ENCODE data around the gene LIN9. TPM values are rescaled to one million over a fixed set of nuclear protein-coding genes. Genes with fewer than 3 reads are reported as not detected.

Gene LIN9, protein sequence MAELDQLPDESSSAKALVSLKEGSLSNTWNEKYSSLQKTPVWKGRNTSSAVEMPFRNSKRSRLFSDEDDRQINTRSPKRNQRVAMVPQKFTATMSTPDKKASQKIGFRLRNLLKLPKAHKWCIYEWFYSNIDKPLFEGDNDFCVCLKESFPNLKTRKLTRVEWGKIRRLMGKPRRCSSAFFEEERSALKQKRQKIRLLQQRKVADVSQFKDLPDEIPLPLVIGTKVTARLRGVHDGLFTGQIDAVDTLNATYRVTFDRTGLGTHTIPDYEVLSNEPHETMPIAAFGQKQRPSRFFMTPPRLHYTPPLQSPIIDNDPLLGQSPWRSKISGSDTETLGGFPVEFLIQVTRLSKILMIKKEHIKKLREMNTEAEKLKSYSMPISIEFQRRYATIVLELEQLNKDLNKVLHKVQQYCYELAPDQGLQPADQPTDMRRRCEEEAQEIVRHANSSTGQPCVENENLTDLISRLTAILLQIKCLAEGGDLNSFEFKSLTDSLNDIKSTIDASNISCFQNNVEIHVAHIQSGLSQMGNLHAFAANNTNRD
- total RNA-seq: 1 to 10 TPM; 3.1 to 5.4 (median 4.6) TPM
- polyA plus RNA-seq: 1 to 10 TPM; 2.4 to 2.9 (median 2.8) TPM

DNA sequence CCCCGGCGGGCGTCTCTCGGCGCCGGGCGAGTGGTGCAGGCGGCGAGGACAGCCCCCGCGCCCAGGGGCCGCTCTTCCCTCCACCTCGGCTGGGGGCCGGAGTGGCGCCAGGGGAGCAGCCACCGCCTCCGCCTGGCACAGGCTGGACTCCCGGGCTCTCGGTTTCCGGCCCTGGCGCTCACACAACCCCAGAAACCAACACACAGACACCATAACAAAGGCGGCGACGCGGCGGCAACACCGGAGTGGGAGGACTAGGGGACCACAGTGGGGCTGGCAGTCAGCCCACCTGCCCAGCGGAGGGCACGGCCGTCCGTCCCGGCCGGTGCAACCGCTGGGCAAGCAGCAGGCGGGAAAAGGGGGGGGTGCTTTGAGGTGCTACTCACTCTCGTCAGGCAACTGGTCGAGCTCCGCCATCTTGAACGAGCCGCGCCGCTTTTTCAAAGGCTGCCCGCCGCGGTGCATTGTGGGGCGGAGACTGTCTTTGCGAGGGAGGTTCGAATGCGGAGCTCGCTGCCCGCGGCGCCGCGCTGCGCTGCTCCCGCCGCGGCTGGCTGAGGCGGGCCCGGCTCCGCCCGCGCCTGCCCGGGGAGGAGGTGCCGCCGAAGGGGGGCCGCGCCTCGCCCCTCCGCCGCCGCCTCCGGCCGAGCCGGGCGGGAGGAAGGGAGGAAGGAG lies at the start of gene LIN9:
LIN9 (minus strand) TSS at position 442 of the 675 bp plus-strand sequence; CDS start at position 417, 25 bp downstream.
- peak; percentile 93 for DNase-seq
- intact Hi-C loops (cut with DNase I): loop anchor here (5.0 kb wide), 1 partner anchor 98 kb away; the partner anchor contains the start of gene PARP1
- H3K9me3 ChIP-seq: no peaks in the 10 kb centered on the region
- H3K4me1 ChIP-seq: peaks cover 0 to 18% (median 11%) of the 10 kb centered on the region in 4 donors
- H3K27me3 ChIP-seq: no peaks in the 10 kb centered on the region
- H3K27ac ChIP-seq: peak within 1 kb of the TSS; percentile 73 to 84 (median 77)
- TF ChIP-seq, protein P1, sequence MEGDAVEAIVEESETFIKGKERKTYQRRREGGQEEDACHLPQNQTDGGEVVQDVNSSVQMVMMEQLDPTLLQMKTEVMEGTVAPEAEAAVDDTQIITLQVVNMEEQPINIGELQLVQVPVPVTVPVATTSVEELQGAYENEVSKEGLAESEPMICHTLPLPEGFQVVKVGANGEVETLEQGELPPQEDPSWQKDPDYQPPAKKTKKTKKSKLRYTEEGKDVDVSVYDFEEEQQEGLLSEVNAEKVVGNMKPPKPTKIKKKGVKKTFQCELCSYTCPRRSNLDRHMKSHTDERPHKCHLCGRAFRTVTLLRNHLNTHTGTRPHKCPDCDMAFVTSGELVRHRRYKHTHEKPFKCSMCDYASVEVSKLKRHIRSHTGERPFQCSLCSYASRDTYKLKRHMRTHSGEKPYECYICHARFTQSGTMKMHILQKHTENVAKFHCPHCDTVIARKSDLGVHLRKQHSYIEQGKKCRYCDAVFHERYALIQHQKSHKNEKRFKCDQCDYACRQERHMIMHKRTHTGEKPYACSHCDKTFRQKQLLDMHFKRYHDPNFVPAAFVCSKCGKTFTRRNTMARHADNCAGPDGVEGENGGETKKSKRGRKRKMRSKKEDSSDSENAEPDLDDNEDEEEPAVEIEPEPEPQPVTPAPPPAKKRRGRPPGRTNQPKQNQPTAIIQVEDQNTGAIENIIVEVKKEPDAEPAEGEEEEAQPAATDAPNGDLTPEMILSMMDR (IDR thresholded peaks at IDR 0.05): no peak
- TF ChIP-seq EP300 (IDR thresholded peaks at IDR 0.05): no peak
- peak in 1 of 4 donors; percentile 75 for TF ChIP-seq POLR2AphosphoS5 (IDR thresholded peaks at IDR 0.05)
- TF ChIP-seq POLR2A (IDR thresholded peaks at IDR 0.05): no peak
- H3K4me3 ChIP-seq: peak within 1 kb of the TSS; percentile 67 to 96 (median 80)
- H3K36me3 ChIP-seq: no peaks in the 10 kb centered on the region
- 0 to 1% methylated on average over 77 of the region's 77 CpGs for WGBS, 2 donors

DNA sequence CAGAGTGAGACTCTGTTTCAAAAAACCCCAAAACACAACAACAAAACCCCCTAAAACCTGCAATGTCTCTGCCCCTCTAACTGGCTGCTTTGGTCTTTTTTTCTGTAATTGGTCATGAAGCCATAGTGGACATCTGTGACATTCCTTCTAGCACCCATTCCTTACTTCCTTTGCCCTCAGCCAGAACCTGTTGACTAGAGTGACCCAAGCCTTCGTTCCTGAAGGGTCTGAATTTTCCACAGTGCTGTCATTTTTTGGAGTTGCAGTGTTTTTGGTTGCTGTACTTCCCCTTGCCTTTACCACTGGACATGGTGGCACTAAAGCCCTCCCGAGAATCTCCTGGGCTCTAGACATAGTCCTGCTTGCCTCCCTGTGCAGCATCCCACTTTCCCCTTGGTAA lies 48.5 kb upstream of the LIN9 start:
- Histone ChIP-seq H3K36me3 (peaks cover 17 to 50% (median 34%) of the 10 kb centered on the region in 4 donors), H3K4me1 (peaks cover 0 to 28% (median 24%) of the 10 kb centered on the region in 4 donors), H3K4me3 (no peak overlapping the region), H3K9me3 (no peaks in the 10 kb centered on the region), H3K27ac (no peak overlapping the region), H3K27me3 (no peaks in the 10 kb centered on the region)
- TF ChIP-seq POLR2AphosphoS5 (IDR thresholded peaks at IDR 0.05) (no peak), EP300 (IDR thresholded peaks at IDR 0.05) (no peak), POLR2A (IDR thresholded peaks at IDR 0.05) (no peak)
- TF ChIP-seq, protein P1 (IDR thresholded peaks at IDR 0.05): no peak
- 93 to 96% methylated on average over 2 of the region's 2 CpGs for WGBS, 2 donors
- intact Hi-C loops (cut with DNase I): no loop called here
- DNase-seq: no peak

DNA sequence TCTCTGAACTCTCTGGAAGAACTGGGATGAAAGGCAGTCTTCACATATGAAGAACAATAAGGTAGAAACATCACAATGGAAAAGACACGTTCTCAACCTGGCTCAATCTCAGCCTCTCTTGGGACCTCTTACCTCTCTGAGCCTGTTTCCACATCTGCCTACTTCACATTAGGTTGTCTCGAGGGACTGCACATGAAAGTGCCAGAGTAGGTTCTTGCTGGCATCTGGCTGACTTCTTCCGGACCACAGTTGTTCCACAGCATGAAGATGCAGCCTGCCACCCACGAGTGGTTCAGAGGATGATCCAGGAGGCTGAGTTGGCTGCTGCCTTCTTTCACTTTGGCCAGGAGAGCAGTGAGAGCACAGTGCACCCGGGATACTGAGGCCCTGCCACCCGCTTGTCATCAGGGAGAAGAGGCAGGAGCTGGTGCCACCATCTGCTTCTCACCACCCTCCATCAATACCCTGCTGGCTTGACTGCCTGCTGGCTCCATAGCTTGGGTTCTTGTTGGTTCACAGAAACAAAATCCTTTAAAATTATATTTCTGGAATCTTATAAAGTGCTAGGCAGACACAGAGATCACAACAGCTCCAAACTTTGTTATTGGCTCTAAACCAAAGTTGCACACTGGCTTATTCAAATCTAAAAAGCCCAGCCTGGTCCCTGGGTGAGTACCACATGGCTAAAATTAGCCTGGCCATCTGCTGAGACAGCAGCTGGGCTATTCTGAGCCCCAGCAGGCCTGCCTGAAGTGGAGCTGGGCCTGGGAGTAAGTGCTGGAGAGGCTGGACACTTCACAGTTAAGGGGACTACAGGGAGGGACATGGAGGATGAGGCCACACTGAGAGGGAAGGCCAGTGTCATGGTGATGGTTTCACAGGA lies 46.9 kb upstream of the LIN9 start:
- WGBS, 2 donors: 85 to 86% methylated on average over 6 of the region's 6 CpGs
- no peak overlapping the region for H3K4me3 ChIP-seq
- DNase-seq: no peak
- H3K9me3 ChIP-seq: no peaks in the 10 kb centered on the region
- no peak for TF ChIP-seq POLR2A (IDR thresholded peaks at IDR 0.05)
- TF ChIP-seq POLR2AphosphoS5 (IDR thresholded peaks at IDR 0.05): no peak
- TF ChIP-seq EP300 (IDR thresholded peaks at IDR 0.05): no peak
- no peaks in the 10 kb centered on the region for H3K27me3 ChIP-seq
- H3K27ac ChIP-seq: peak overlapping the region in 3 of 4 donors; percentile 35 to 54 (median 43)
- intact Hi-C loops (cut with DNase I): no loop called here
- H3K36me3 ChIP-seq: peaks cover 7 to 35% (median 19%) of the 10 kb centered on the region in 4 donors
- H3K4me1 ChIP-seq: peaks cover 0 to 28% (median 24%) of the 10 kb centered on the region in 4 donors

DNA sequence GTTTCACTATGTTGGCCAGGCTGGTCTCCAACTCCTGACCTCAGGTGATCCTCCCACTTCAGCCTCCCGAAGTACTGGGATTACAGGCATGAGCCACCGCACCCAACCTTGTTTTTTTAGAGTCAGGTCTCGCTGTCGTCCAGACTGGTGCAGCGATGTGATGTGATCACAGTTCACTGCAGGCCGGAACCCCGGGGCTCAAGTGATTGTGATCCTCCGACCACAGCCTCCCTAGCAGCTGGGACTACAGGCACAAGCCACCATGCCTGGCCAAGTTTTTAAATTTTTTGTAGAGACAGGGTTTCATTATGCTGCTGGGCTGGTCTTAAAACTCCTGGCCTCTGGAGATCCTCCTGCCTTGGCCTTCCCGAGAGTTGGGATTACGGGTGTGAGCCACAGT lies 46.1 kb upstream of the LIN9 start:
- Histone ChIP-seq H3K27ac (no peak overlapping the region), H3K27me3 (no peaks in the 10 kb centered on the region), H3K4me1 (peaks cover 0 to 31% (median 27%) of the 10 kb centered on the region in 4 donors), H3K36me3 (peaks cover 2 to 26% (median 15%) of the 10 kb centered on the region in 4 donors), H3K9me3 (no peaks in the 10 kb centered on the region), H3K4me3 (no peak overlapping the region)
- WGBS, 2 donors: 96 to 97% methylated on average over 10 of the region's 10 CpGs
- intact Hi-C loops (cut with DNase I): no loop called here
- TF ChIP-seq EP300 (IDR thresholded peaks at IDR 0.05) (no peak), POLR2A (IDR thresholded peaks at IDR 0.05) (no peak), POLR2AphosphoS5 (IDR thresholded peaks at IDR 0.05) (no peak)
- TF ChIP-seq, protein P1 (IDR thresholded peaks at IDR 0.05): no peak
- no peak for DNase-seq

All from sigmoid colon (tissue), 7 donors.